ENCODE data around the gene UXS1. TPM values are rescaled to one million over a fixed set of nuclear protein-coding genes. Genes with fewer than 3 reads are reported as not detected.

The UXS1 gene
- total RNA-seq, 2 experiments from 2014 or later = 20.5 to 21.9 TPM

GRCh38 chr2:106167067-106167466 lies 27.0 kb downstream of the UXS1 start:
- Histone ChIP-seq H3K4me3 (ENCODE audit: low read depth, low read length, poor library complexity, severe bottlenecking) (no peak overlapping the region), H3K36me3 (ENCODE audit: insufficient read depth, low read length) (peaks cover under 1% of the 10 kb centered on the region; the same call in 1 of the 2 replicates), H4K20me1 (ENCODE audit: insufficient read depth, low read length) (no peaks in the 10 kb centered on the region), H3K27ac (ENCODE audit: low read depth, low read length, poor library complexity, severe bottlenecking) (no peak overlapping the region), H3K9me3 (ENCODE audit: low read length) (no peaks in the 10 kb centered on the region), H3K4me1 (ENCODE audit: insufficient read depth, low read length, poor library complexity, severe bottlenecking) (peaks cover 16% of the 10 kb centered on the region), H3K79me2 (ENCODE audit: insufficient read depth, low read depth, low read length) (no peaks in the 10 kb centered on the region), H3K4me2 (ENCODE audit: low read length) (no peak overlapping the region), H3K9me2 (ENCODE audit: insufficient read depth, low read length) (no peaks in the 10 kb centered on the region), H2AFZ (ENCODE audit: low read length) (no peak overlapping the region)
- intact Hi-C loops (cut with micrococcal nuclease; ENCODE audit: unreplicated experiment) = no loop called here
- ChIA-PET POLR2A (interaction anchor here (0.8 kb wide), 1 partner anchor 27 kb away, joined by 3 read pairs; no protein-coding TSS in a partner anchor), CTCF (ENCODE audit: unreplicated experiment) (no interaction called here)
- TF ChIP-seq CTCF (conservative IDR thresholded peaks at IDR 0.05; ENCODE audit: low read length) (no peak), EZH2phosphoT487 (IDR thresholded peaks at IDR 0.05; ENCODE audit: borderline replicate concordance, low read depth, low read length) (no peak)
- DNase-seq (ENCODE audit: low spot score) = no peak
- no TSS peak for BruUV-seq (replicated peaks)

GRCh38 chr2:106165561-106165960 lies 28.5 kb downstream of the UXS1 start:
- DNase-seq (ENCODE audit: low spot score) = no peak
- no peaks in the 10 kb centered on the region for H4K20me1 ChIP-seq (ENCODE audit: insufficient read depth, low read length)
- no peak for TF ChIP-seq EZH2phosphoT487 (IDR thresholded peaks at IDR 0.05; ENCODE audit: borderline replicate concordance, low read depth, low read length)
- TF ChIP-seq CTCF (conservative IDR thresholded peaks at IDR 0.05; ENCODE audit: low read length) = no peak
- no peak overlapping the region for H3K4me3 ChIP-seq (ENCODE audit: low read depth, low read length, poor library complexity, severe bottlenecking)
- BruUV-seq (replicated peaks) = no TSS peak
- H3K36me3 ChIP-seq (ENCODE audit: insufficient read depth, low read length) = peaks cover 4% of the 10 kb centered on the region; the same call in 1 of the 2 replicates
- H3K27ac ChIP-seq (ENCODE audit: low read depth, low read length, poor library complexity, severe bottlenecking) = no peak overlapping the region
- intact Hi-C loops (cut with micrococcal nuclease; ENCODE audit: unreplicated experiment) = no loop called here
- no peaks in the 10 kb centered on the region for H3K9me3 ChIP-seq (ENCODE audit: low read length)
- H3K9me2 ChIP-seq (ENCODE audit: insufficient read depth, low read length) = no peaks in the 10 kb centered on the region
- peaks cover 31% of the 10 kb centered on the region for H3K4me1 ChIP-seq (ENCODE audit: insufficient read depth, low read length, poor library complexity, severe bottlenecking)
- H3K79me2 ChIP-seq (ENCODE audit: insufficient read depth, low read depth, low read length) = no peaks in the 10 kb centered on the region
- no peak overlapping the region for H3K4me2 ChIP-seq (ENCODE audit: low read length)
- CTCF ChIA-PET (ENCODE audit: unreplicated experiment) = no interaction called here
- POLR2A ChIA-PET = interaction anchor here (0.8 kb wide), 1 partner anchor 20 kb away, joined by 3 read pairs; no protein-coding TSS in a partner anchor
- H2AFZ ChIP-seq (ENCODE audit: low read length) = no peak overlapping the region

- TF ChIP-seq CTCF (conservative IDR thresholded peaks at IDR 0.05; ENCODE audit: low read length) (no peak), EZH2phosphoT487 (IDR thresholded peaks at IDR 0.05; ENCODE audit: borderline replicate concordance, low read depth, low read length) (no peak)
- Histone ChIP-seq H3K36me3 (ENCODE audit: insufficient read depth, low read length) (peaks cover 4% of the 10 kb centered on the region; the same call in 1 of the 2 replicates), H3K4me1 (ENCODE audit: insufficient read depth, low read length, poor library complexity, severe bottlenecking) (peaks cover 36% of the 10 kb centered on the region), H2AFZ (ENCODE audit: low read length) (no peak overlapping the region), H3K4me3 (ENCODE audit: low read depth, low read length, poor library complexity, severe bottlenecking) (no peak overlapping the region), H3K79me2 (ENCODE audit: insufficient read depth, low read depth, low read length) (no peaks in the 10 kb centered on the region), H4K20me1 (ENCODE audit: insufficient read depth, low read length) (no peaks in the 10 kb centered on the region), H3K4me2 (ENCODE audit: low read length) (no peak overlapping the region; the same call in 1 of the 2 replicates), H3K27ac (ENCODE audit: low read depth, low read length, poor library complexity, severe bottlenecking) (peak overlapping the region; percentile 54), H3K9me2 (ENCODE audit: insufficient read depth, low read length) (no peaks in the 10 kb centered on the region), H3K9me3 (ENCODE audit: low read length) (no peaks in the 10 kb centered on the region)
- BruUV-seq (replicated peaks) = TSS peak; percentile 31
- DNase-seq (ENCODE audit: low spot score) = no peak
- CTCF ChIA-PET (ENCODE audit: unreplicated experiment) = no interaction called here
- intact Hi-C loops (cut with micrococcal nuclease; ENCODE audit: unreplicated experiment) = no loop called here
- POLR2A ChIA-PET = interaction anchor here (0.6 kb wide), 1 partner anchor 33 kb away, joined by 3 read pairs; no protein-coding TSS in a partner anchor
These were observed 29.1 kb downstream of the UXS1 start for GRCh38 chr2:106165029-106165428.
